IMR-90 (cell line): ENCODE measurements around the gene OGFR. TPM values are rescaled to one million over a fixed set of nuclear protein-coding genes. Genes with fewer than 3 reads are reported as not detected.

Source experiments
- ATAC-seq: fragments of 200-7000 bp; cut with Tn5 transposase; 2 replicates; pipeline ENCODE4 v1.9.1; 2020; ENCODE audit warnings: low read depth, mild to moderate bottlenecking, moderate library complexity
- BruUV-seq: library from RNA; stranded (reverse); fragments of 400-500 nt; replicated peaks from 2 replicates; lab custom pipeline; 2021; lab: Mats Ljungman, UMichigan
- CTCF ChIA-PET: fragments of 300-600 bp; formaldehyde crosslinking; extraction: SDS; loops from one replicate; lab custom pipeline; 2021; ENCODE audit warnings: antibody characterized with exemption; lab: Yijun Ruan, JAX
- POLR2A ChIA-PET: fragments of 300-600 bp; sonication (Branson Sonifier 250); formaldehyde crosslinking; loops from one replicate; lab custom pipeline; 2022; ENCODE audit warnings: antibody characterized with exemption; ENCODE audit not compliant: unreplicated experiment; lab: Charles Lee
- DNase-seq: peaks from one replicate; pipeline ENCODE4 v3.0.0; 2013
- H2AFZ ChIP-seq: replicated peaks from 2 replicates; pipeline ENCODE3; 2013; ENCODE audit warnings: low read length, mild to moderate bottlenecking; ENCODE audit not compliant: poor library complexity
- H2AK5ac ChIP-seq: 2 replicates; pipeline ENCODE4 v1.6.1; 2013; ENCODE audit warnings: low read depth, low read length, inconsistent platforms
- H2AK9ac ChIP-seq: replicated peaks from 2 replicates; pipeline ENCODE3; 2013; ENCODE audit warnings: mild to moderate bottlenecking, low read depth, low read length, moderate library complexity; ENCODE audit not compliant: poor library complexity
- H2BK120ac ChIP-seq: 2 replicates; pipeline ENCODE4 v1.6.1; 2013; ENCODE audit warnings: low read depth, low read length, inconsistent platforms
- H2BK15ac ChIP-seq: 3 replicates; pipeline ENCODE4 v1.6.1; 2013; ENCODE audit warnings: low read depth, low read length, inconsistent platforms
- H2BK20ac ChIP-seq: 2 replicates; pipeline ENCODE4 v1.6.1; 2013; ENCODE audit warnings: low read depth, mild to moderate bottlenecking, inconsistent platforms, low read length, moderate library complexity
- H2BK5ac ChIP-seq: 2 replicates; pipeline ENCODE4 v1.6.1; 2013; ENCODE audit warnings: mild to moderate bottlenecking, low read depth, low read length, inconsistent platforms; ENCODE audit not compliant: poor library complexity, severe bottlenecking
- H3K14ac ChIP-seq: replicated peaks from 2 replicates; pipeline ENCODE4 v1.6.1; 2013; ENCODE audit warnings: low read depth, low read length, inconsistent platforms
- H3K18ac ChIP-seq: 2 replicates; pipeline ENCODE4 v1.6.1; 2013; ENCODE audit warnings: low read depth, low read length, control low read depth
- H3K23ac ChIP-seq: 2 replicates; pipeline ENCODE4 v1.6.1; 2013; ENCODE audit warnings: low read depth, low read length, inconsistent platforms
- H3K27ac ChIP-seq: 2 replicates; pipeline ENCODE4 v1.5.1; 2013; ENCODE audit warnings: mild to moderate bottlenecking, control low read depth, low read length; ENCODE audit not compliant: insufficient read depth
- H3K27me3 ChIP-seq: 2 replicates; pipeline ENCODE4 v1.6.1; 2013; ENCODE audit warnings: low read length; ENCODE audit not compliant: control insufficient read depth, insufficient read depth
- H3K36me3 ChIP-seq: 2 replicates; pipeline ENCODE4 v1.6.1; 2013; ENCODE audit warnings: low read length, mixed read lengths; ENCODE audit not compliant: control insufficient read depth, insufficient read depth
- H3K4ac ChIP-seq: 2 replicates; pipeline ENCODE4 v1.6.1; 2013; ENCODE audit warnings: low read depth, low read length, inconsistent platforms
- H3K4me1 ChIP-seq: 2 replicates; pipeline ENCODE4 v1.6.1; 2013; ENCODE audit warnings: low read length, mixed read lengths; ENCODE audit not compliant: control insufficient read depth, insufficient read depth
- H3K4me2 ChIP-seq: 2 replicates; pipeline ENCODE4 v1.6.1; 2013; ENCODE audit warnings: low read depth, mild to moderate bottlenecking, control low read depth, low read length, moderate library complexity
- H3K4me3 ChIP-seq: 2 replicates; pipeline ENCODE4 v1.5.1; 2013; ENCODE audit warnings: low read depth, mild to moderate bottlenecking, control low read depth, low read length, moderate library complexity; ENCODE audit not compliant: insufficient read depth
- H3K56ac ChIP-seq: 2 replicates; pipeline ENCODE4 v1.6.1; 2013; ENCODE audit warnings: low read length, inconsistent platforms; ENCODE audit not compliant: insufficient read depth; ENCODE audit errors: extremely low read depth
- H3K79me1 ChIP-seq, 2 experiments: 2 replicates each; pipeline ENCODE4 v1.6.1; 2013; ENCODE audit warnings: low read length in 2 of 2, inconsistent platforms in 1 of 2, low read depth in 1 of 2
- H3K9ac ChIP-seq: 2 replicates; pipeline ENCODE4 v1.6.1; 2013; ENCODE audit warnings: low read depth, low read length, control low read depth
- H3K9me1 ChIP-seq: 2 replicates; pipeline ENCODE4 v1.6.1; 2013; ENCODE audit warnings: low read length, inconsistent platforms; ENCODE audit not compliant: insufficient read depth
- H3K9me3 ChIP-seq: 2 replicates; pipeline ENCODE4 v1.6.1; 2013; ENCODE audit warnings: low read length; ENCODE audit not compliant: control insufficient read depth, insufficient read depth
- H4K20me1 ChIP-seq: 2 replicates; pipeline ENCODE4 v1.6.1; 2013; ENCODE audit warnings: low read length, inconsistent platforms; ENCODE audit not compliant: insufficient read depth
- H4K5ac ChIP-seq: 2 replicates; pipeline ENCODE4 v1.6.1; 2013; ENCODE audit warnings: mild to moderate bottlenecking, low read depth, low read length, control low read depth
- H4K8ac ChIP-seq, 2 experiments: 2 replicates each; pipeline ENCODE4 v1.6.1; 2013; ENCODE audit warnings: low read depth in 2 of 2, low read length in 2 of 2, control low read depth in 1 of 2, inconsistent platforms in 1 of 2
- H4K91ac ChIP-seq: 2 replicates; pipeline ENCODE4 v1.6.1; 2013; ENCODE audit warnings: low read depth, low read length, inconsistent platforms; ENCODE audit not compliant: insufficient read depth
- CTCF ChIP-seq: conservative IDR thresholded peaks from 2 replicates; pipeline ENCODE4 v1.5.1; 2012; ENCODE audit warnings: mild to moderate bottlenecking, low read depth, low read length, improper control_type of control experiment
- MAZ ChIP-seq: IDR thresholded peaks from 2 replicates; pipeline ENCODE4 v1.6.1; 2012; ENCODE audit warnings: low read depth, mild to moderate bottlenecking, low read length, improper control_type of control experiment, moderate library complexity, borderline replicate concordance
- MXI1 ChIP-seq: IDR thresholded peaks from 2 replicates; pipeline ENCODE4 v1.6.1; 2012; ENCODE audit warnings: low read depth, mild to moderate bottlenecking, low read length, moderate library complexity, borderline replicate concordance
- POLR2A ChIP-seq: IDR thresholded peaks from 2 replicates; pipeline ENCODE4 v1.6.1; 2012; ENCODE audit warnings: mild to moderate bottlenecking, low read depth, low read length
- RAD21 ChIP-seq: IDR thresholded peaks from 2 replicates; pipeline ENCODE4 v1.6.1; 2012; ENCODE audit warnings: low read length, improper control_type of control experiment
- WGBS, 2 experiments: methylation state at CpG; one replicate each; pipeline versions ENCODE4 v1.1.5 to v1.1.7; 2013; ENCODE audit warnings: missing lambda C conversion rate in 2 of 2; ENCODE audit not compliant: insufficient read length in 1 of 2; ENCODE audit errors: extremely low coverage in 2 of 2; 5-methylcytosine and 5-hydroxymethylcytosine counted together
- dilution Hi-C: fragments of 300-500 bp; cut with HindIII; formaldehyde crosslinking; loops from one replicate; pipeline ENCODE4 v1.14.3; 2018; ENCODE audit warnings: low sequenced_read_pairs; ENCODE audit not compliant: unreplicated experiment
- in situ Hi-C: fragments of 300-500 bp; cut with MboI; formaldehyde crosslinking; loops from 3 replicates; pipeline ENCODE4 v1.14.3; 2019; ENCODE audit warnings: low sequenced_read_pairs, inconsistent platforms, mixed read lengths
- intact Hi-C: fragments of 100-400 bp; cut with micrococcal nuclease; formaldehyde crosslinking; loops from 2 replicates; pipeline ENCODE4 v1.10.0; 2022
- polyA plus RNA-seq, 3 experiments: library from polyadenylated mRNA; depleted of rRNA; stranded (reverse); fragments of >200 nt; gene quantifications; 2 replicates each; pipeline ENCODE4 v1.2.3, GENCODE V29; 2012; ENCODE audit warnings: low replicate concordance in 1 of 3
- total RNA-seq: library from RNA; depleted of rRNA; stranded (reverse); fragments of >200 nt; gene quantifications from 2 replicates; pipeline ENCODE4 v1.2.3, GENCODE V29; 2012

The OGFR gene
- total and polyA plus RNA-seq, 2 of the 4 experiments (the other 2 are of a cell fraction): 22.4 to 30.1 TPM

DNA sequence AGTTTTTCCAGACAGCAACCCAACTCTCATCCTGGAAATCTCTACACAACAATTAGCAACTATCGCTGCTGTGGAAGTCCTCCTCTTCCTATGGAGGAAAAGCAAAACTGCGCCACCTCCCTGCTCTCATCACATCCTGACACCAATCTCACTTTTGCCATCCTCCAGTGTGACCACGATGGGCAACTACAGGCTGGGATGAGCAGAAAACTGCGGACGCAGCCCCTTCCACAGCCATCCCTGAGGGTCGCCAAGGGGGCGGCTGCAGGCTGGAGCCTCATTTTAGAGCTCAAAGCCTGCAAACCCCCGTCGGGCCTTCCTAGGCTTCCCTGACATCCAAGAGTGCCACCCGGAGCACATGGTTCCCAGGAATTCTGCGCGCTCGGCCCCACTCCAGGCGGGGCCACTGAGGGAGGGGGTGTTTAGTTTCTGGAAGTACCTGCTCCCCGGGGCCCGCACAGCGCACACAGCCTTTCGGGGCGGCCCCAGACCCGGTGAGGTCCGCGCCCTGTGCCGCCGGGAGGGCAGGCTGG is 55.8 kb downstream of the OGFR start:
- H3K4me3 ChIP-seq: peak overlapping the region; percentile 100
- no peak overlapping the region for H4K5ac ChIP-seq
- H3K14ac ChIP-seq: peak overlapping the region; percentile 55; the same call in 1 of the 2 replicates
- peak; percentile 45 for DNase-seq
- no peaks in the 10 kb centered on the region for H3K27me3 ChIP-seq
- H3K23ac ChIP-seq: peak overlapping the region; percentile 67; the same call in 1 of the 2 replicates
- H4K8ac ChIP-seq: no peak overlapping the region
- H2AFZ ChIP-seq: peak overlapping the region; percentile 75
- H3K4me1 ChIP-seq: 0 out of 2 replicates have a peak, but pooled peaks cover 3% of the 10 kb centered on the region
- H2BK120ac ChIP-seq: no peak overlapping the region
- H4K20me1 ChIP-seq: peaks cover 19% of the 10 kb centered on the region
- ChIA-PET CTCF (no interaction called here), POLR2A (no interaction called here)
- peaks cover 10% of the 10 kb centered on the region; the same call in 1 of the 2 replicates for H3K36me3 ChIP-seq
- intact Hi-C loops: loop anchor here (5.0 kb wide), 1 partner anchor 57 kb away; no protein-coding TSS in a partner anchor
- H2BK20ac ChIP-seq: no peak overlapping the region
- TF ChIP-seq RAD21: no peak
- no peak for TF ChIP-seq POLR2A
- TF ChIP-seq MXI1: no peak
- no peak for TF ChIP-seq CTCF
- TF ChIP-seq MAZ: no peak
- peak overlapping the region; percentile 88 for H3K4me2 ChIP-seq
- H3K27ac ChIP-seq: no peak overlapping the region
- in situ Hi-C loops: no loop called here
- dilution Hi-C loops: no loop called here
- WGBS, 2 experiments: 0% methylated on average over 2 of the region's 24 CpGs; no CpG with 5 or more reads in 1 of the 2 experiments
- no peak overlapping the region for H4K91ac ChIP-seq
- no peak overlapping the region for H2BK5ac ChIP-seq
- ATAC-seq: no peak; the same call in 1 of the 2 replicates
- peak overlapping the region; percentile 22 for H3K9ac ChIP-seq
- BruUV-seq: no TSS peak
- H2BK15ac ChIP-seq: no peak overlapping the region
- H3K56ac ChIP-seq: no peak overlapping the region; the same call in 1 of the 2 replicates
- peaks cover 14 to 38% of the 10 kb centered on the region in 2 experiments for H3K79me1 ChIP-seq
- H3K9me1 ChIP-seq: peaks cover 4% of the 10 kb centered on the region; the same call in 1 of the 2 replicates
- H3K9me3 ChIP-seq: no peaks in the 10 kb centered on the region
- H2AK9ac ChIP-seq: peak overlapping the region; percentile 6
- H3K4ac ChIP-seq: 0 out of 2 replicates have a peak overlapping the region, but pooled peaks have one; percentile 8
- H2AK5ac ChIP-seq: no peak overlapping the region
- no peak overlapping the region for H3K18ac ChIP-seq
